Measurements from ENCODE around the gene HCRT. TPM values are rescaled to one million over a fixed set of nuclear protein-coding genes. Genes with fewer than 3 reads are reported as not detected.
"Not testable (repeated sequence)": the region's sequence is repeated elsewhere in the genome, so short reads cannot be mapped to it uniquely, and the experiment has no call there.

The HCRT gene, protein sequence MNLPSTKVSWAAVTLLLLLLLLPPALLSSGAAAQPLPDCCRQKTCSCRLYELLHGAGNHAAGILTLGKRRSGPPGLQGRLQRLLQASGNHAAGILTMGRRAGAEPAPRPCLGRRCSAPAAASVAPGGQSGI
- polyA plus RNA-seq (ENCODE audit: low read depth in 6 of 6) = not detected

DNA sequence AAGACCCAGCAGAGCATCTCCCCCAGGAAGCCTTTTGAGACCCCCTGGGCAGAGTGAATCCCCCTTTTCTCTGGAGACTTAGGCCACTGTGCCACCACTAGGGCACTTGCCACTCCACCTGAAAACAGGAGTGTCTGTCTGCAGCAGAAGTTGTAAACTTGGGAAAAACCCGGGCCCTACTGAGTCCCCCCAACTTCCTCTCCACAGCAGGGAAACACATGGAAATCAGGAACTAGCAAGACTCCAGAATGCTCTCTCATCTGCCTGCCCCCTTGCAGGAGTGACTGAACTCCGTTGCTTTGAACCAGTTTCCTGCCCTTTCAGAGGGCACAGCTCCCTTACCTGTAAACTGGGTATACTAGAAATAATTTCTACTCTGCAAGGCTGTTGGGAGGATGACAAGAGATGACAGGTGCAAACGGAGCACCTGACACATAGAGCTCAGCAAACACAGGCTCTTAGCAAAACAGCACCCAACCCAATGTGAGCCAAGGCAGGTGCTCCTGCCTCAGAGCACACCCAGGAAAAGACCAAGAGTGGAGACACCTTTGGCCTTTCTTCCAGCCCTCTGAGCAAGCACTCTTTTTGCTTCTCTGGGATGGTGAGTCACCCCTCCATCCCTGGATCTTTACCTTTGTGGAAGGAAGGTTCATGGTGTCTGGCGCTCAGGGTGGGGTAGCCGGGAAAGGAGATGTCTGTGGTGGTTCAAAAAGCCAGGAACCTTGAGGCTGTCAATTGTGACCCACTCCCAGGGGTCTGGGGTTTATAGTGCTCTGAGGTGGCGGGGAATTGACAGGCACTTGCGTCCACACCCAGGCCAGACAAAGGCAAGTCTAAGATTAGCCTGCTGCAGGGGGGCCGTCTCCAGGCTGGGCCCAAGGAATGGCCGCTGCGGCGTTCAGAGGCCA is at the start of gene HCRT:
Gene HCRT, minus strand, starts transcription at position 740 of the 908 bp plus-strand sequence. Its CDS starts 87 bp downstream, at position 653.
- H3K4me3 Mint-ChIP-seq = peak within 1 kb of the TSS; percentile 82 to 96 (median 89)
- peaks cover 38 to 48% (median 42%) of the 10 kb centered on the region in 3 donors for H3K4me1 Mint-ChIP-seq
- peak within 1 kb of the TSS; percentile 58 to 95 (median 94) for H3K27ac Mint-ChIP-seq
- H3K36me3 Mint-ChIP-seq = no peaks in the 10 kb centered on the region
- no peaks in the 10 kb centered on the region for H3K9me3 Mint-ChIP-seq
- no peaks in the 10 kb centered on the region for H3K27me3 Mint-ChIP-seq
- ATAC-seq (ENCODE audit: low read depth in 2 of 2) (no peak), DNase-seq (no peak)

DNA sequence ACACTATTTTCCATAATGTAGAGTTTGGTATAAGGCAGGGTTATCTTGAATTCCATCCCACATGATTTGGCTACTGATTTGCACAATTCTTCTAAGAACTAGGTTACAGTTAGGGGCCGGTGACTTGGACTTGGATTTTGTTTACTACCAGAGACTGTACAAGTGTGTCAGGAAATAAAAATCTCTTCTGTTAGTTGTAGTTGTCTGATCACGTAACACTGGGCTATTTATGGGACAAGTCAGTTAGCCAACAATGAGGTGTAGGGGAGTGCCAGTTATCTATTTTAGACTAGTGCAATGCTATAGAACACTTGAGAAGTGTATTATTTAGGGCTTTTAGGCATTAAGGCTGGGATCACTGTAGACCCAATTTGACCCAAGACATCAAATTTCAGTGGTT is 48.7 kb upstream of the HCRT start:
- H3K4me3 Mint-ChIP-seq = no peak overlapping the region
- no peaks in the 10 kb centered on the region for H3K36me3 Mint-ChIP-seq
- DNase-seq (no peak), ATAC-seq (ENCODE audit: low read depth in 2 of 2) (no peak)
- H3K4me1 Mint-ChIP-seq = peaks cover 4 to 9% (median 8%) of the 10 kb centered on the region in 3 donors
- H3K27ac Mint-ChIP-seq = peak overlapping the region in 2 of 6 donors; percentile 24 to 33
- H3K27me3 Mint-ChIP-seq = no peaks in the 10 kb centered on the region
- H3K9me3 Mint-ChIP-seq = no peaks in the 10 kb centered on the region

DNA sequence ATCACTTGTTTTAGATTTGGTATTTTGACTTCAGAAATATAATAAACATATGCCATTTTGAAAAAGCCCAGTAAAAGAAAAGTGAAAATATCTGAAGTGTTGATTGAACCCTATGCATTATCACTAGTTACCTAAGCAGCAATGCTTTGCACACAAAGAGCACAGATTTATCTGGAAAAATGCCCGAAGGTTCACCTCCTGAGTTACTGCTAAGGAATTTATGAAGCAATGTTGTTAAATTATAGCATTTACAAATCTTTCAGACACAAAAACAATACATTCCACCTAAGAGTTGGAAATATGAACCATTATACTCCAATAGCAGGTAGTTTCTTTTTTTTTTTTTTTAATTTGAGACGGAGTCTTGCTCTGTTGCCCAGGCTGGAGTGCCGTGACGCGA is 47.9 kb upstream of the HCRT start:
- H3K36me3 Mint-ChIP-seq = no peaks in the 10 kb centered on the region
- no peak for ATAC-seq (ENCODE audit: low read depth in 2 of 2)
- H3K27ac Mint-ChIP-seq = no peak overlapping the region
- no peak overlapping the region for H3K4me3 Mint-ChIP-seq
- H3K9me3 Mint-ChIP-seq = no peaks in the 10 kb centered on the region
- peaks cover 4 to 9% (median 8%) of the 10 kb centered on the region in 3 donors for H3K4me1 Mint-ChIP-seq
- no peaks in the 10 kb centered on the region for H3K27me3 Mint-ChIP-seq
- no peak for DNase-seq

DNA sequence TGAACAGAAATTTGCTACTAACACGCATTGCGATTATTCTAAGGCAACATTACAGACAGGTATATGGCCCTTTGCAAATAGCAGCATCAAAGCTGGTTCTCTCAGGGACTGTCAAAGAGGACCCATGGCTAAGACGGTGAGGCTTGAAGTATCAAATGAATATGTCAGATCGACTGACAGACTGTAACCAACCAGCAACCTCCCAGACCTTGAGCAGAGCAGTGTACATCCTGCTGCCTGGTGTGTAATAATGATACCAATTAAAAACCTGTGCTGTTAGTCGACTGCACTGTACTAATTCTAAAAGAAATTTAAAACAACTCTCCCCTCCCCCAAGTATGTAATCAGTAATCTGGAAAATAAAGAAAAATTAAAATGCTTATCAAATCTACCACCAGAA is 45.0 kb upstream of the HCRT start:
- H3K27me3 Mint-ChIP-seq = no peaks in the 10 kb centered on the region
- DNase-seq (no peak), ATAC-seq (ENCODE audit: low read depth in 2 of 2) (no peak)
- no peaks in the 10 kb centered on the region for H3K9me3 Mint-ChIP-seq
- no peak overlapping the region for H3K4me3 Mint-ChIP-seq
- no peak overlapping the region for H3K27ac Mint-ChIP-seq
- H3K4me1 Mint-ChIP-seq = peaks cover 0 to 8% (median 6%) of the 10 kb centered on the region in 3 donors
- H3K36me3 Mint-ChIP-seq = no peaks in the 10 kb centered on the region

DNA sequence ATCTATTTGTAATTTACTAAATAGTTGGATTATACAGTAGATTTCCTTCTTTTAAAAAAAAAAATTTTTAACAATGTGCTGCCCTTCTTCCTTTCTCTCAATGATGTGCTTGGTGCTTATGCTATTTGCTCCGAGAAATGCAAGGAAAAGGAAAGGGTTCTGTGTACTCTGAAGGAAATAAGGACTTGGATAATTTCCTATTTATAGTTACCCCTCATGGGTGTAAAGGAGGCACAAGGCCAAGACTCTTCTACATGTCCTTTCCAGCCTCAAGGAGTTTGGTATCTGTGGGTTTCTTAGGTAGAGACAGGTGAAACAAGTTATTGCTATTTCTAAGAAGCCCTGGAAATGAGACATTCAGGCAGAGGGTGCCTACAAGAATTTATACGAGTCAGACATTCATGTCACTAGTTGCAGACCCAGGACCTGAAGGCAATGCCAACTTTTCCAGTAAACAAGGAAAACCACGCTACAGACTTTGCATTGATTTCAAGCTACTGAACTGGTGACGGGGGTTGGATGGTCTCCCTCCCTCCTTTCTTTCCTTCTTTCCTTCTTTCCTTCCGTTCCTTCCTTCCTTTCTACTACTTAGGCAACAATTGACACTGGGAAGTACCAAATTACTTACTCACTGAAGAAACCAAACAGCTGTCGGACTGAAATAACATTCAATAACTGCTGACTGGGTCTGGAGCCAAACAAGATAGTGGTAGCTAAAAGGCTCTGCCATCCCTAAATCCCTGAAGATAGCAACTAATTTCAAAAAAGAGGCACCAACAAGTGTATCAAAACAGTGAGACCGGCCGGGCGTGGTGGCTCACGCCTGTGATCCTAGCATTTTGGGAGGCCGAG is 42.8 kb upstream of the HCRT start:
- H3K27ac Mint-ChIP-seq = peak overlapping the region in 1 of 6 donors; percentile 26
- no peak overlapping the region for H3K4me3 Mint-ChIP-seq
- no peaks in the 10 kb centered on the region for H3K9me3 Mint-ChIP-seq
- H3K4me1 Mint-ChIP-seq = peaks cover 0 to 2% (median 0%) of the 10 kb centered on the region in 3 donors
- H3K27me3 Mint-ChIP-seq = no peaks in the 10 kb centered on the region
- no peak for ATAC-seq (ENCODE audit: low read depth in 2 of 2)
- DNase-seq = no peak
- H3K36me3 Mint-ChIP-seq = no peaks in the 10 kb centered on the region

DNA sequence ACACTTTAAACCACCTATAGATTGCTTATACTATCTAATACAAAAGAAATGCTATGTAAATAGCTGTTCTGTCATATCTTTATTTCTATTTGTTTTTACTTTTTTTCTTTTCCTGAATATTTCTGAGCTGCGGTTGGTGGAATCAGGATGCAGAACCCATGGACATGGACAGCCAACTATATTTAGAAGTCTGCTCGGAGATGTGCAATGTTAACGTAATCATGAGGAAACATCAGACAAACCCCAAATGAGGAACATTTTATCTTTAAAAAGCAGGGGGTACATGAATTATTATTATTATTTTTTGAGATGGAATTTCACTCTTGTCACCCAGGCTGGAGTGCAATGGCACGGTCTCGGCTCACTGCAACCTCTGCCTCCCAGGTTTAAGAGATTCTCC is 40.4 kb upstream of the HCRT start:
- DNase-seq = no peak
- ATAC-seq (ENCODE audit: low read depth in 2 of 2) = no peak
- Mint-ChIP-seq H3K4me3 (no peak overlapping the region), H3K27ac (peak overlapping the region in 1 of 6 donors; percentile 11), H3K36me3 (peaks cover 0 to 8% of the 10 kb centered on the region in 2 donors), H3K27me3 (no peaks in the 10 kb centered on the region), H3K9me3 (no peaks in the 10 kb centered on the region), H3K4me1 (peaks cover 6 to 8% (median 7%) of the 10 kb centered on the region in 3 donors)

DNA sequence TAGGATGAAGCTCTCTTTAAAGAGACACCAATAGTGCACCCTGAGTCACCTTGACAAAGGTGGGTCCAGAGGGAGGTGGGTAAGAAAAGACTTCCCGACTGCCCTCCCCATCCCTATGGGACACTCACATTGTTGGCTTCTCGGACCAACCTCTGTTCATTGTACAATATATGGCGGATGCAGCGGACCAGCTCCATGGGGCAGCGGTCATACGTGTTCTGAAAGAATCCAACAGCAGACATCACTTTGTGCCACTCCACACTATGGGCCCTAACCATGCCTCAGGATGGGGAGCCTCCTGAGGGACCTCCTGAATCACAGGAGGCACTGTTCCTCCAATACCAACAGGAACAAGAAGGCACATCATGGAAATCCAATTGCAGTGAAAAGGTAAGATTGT is 39.4 kb upstream of the HCRT start:
- no peak for DNase-seq
- H3K36me3 Mint-ChIP-seq = peaks cover 0 to 8% of the 10 kb centered on the region in 2 donors
- H3K27me3 Mint-ChIP-seq = no peaks in the 10 kb centered on the region
- no peak for ATAC-seq (ENCODE audit: low read depth in 2 of 2)
- H3K9me3 Mint-ChIP-seq = no peaks in the 10 kb centered on the region
- peak overlapping the region in 1 of 6 donors; percentile 79 for H3K27ac Mint-ChIP-seq
- H3K4me3 Mint-ChIP-seq = no peak overlapping the region
- H3K4me1 Mint-ChIP-seq = peaks cover 5 to 8% (median 6%) of the 10 kb centered on the region in 3 donors

DNA sequence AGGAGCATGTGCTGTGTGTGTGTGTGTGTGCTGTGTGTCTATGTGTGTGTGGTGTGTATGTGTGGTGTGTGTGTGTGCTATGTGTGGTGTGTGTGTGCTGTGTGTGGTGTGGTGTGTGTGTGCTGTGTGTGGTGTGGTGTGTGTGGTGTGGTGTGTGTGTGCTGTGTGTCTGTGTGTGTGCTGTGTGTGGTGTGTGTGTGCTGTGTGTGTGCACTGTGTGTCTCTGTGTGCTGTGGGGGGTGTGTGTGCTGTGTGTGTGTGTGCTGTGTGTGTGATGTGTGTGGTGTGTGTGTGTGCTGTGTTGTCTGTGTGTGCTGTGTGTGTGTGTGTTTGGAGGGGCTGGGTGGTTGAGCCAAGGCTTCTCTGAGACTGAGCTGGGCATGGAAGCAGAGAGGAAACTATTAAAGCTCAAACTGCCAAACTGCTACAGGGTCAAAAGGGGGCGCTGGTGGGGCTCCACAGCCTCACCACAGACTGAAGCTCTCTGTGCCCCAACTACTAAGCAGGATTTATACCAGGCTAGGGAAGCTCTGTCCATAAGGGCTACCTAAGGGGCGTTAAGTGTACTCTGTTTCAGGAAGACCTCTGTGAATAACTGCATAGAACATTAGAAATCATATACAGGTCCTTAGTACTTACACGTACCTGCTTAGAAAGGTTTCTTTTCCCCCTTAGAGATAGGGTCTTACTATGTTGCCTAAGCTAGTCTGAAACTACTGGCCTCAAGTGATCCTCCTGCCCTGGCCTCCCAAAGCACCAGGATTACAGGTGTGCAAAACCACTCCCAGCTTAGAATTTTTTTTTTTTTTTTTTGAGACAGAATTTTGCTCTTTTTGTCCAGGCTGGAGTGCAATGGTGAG is 36.9 kb upstream of the HCRT start:
- Mint-ChIP-seq H3K4me1 (peaks cover 5 to 10% (median 8%) of the 10 kb centered on the region in 3 donors), H3K27ac (peak overlapping the region in 5 of 6 donors; percentile 4 to 93 (median 55)), H3K9me3 (no peaks in the 10 kb centered on the region), H3K27me3 (no peaks in the 10 kb centered on the region), H3K4me3 (no peak overlapping the region), H3K36me3 (peaks cover 8 to 21% of the 10 kb centered on the region in 2 donors)
- DNase-seq (peak; percentile 24), ATAC-seq (ENCODE audit: low read depth in 2 of 2) (peak; percentile 67 to 80)

DNA sequence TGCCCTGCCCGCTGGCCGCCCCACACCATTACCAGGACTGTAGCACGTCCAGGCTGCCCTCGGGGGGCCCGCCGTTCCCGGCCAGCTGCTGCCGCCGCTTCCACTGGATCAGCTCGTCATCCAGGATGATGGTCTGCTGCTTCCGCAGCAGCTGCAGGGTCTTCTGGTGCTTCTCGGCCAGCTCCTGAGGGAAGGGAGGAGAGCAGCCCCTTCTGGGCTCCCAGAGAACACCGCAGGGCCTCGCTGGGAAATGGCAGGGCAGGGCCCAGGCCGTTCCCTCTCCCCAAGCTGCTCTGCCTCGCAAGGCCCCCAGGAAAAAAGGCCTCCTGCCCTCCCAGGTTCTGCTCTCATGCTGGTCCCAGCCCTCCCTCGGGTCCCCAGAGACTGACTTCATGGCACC is 34.0 kb upstream of the HCRT start:
- H3K27me3 Mint-ChIP-seq; H3K4me1 Mint-ChIP-seq; ATAC-seq (ENCODE audit: low read depth in 2 of 2); H3K27ac Mint-ChIP-seq; H3K9me3 Mint-ChIP-seq; H3K4me3 Mint-ChIP-seq; DNase-seq: not testable (repeated sequence)
- H3K36me3 Mint-ChIP-seq = peaks cover 13 to 26% of the 10 kb centered on the region in 2 donors

DNA sequence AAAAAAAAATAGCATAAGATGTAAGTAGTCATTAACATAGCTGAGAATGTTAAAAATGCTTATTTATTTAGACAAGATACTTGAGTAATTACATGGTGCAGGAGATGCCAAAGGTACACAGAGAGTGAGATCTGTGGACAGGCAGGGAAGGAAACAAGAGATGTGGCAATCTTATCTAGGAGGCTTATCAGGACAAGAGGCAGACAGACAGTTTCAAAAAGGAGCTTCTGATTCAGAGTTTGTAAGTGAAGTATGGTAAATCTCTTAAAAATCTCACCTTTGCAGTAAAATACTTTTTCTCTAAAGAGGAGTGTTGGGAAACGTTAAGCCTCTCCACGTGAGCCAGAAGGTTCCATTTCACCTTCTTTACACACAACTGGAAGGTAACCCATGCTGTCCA is 28.9 kb upstream of the HCRT start:
- peaks cover 0 to 3% (median 0%) of the 10 kb centered on the region in 3 donors for H3K4me1 Mint-ChIP-seq
- no peak overlapping the region for H3K4me3 Mint-ChIP-seq
- no peaks in the 10 kb centered on the region for H3K27me3 Mint-ChIP-seq
- no peak for ATAC-seq (ENCODE audit: low read depth in 2 of 2)
- peaks cover 18 to 19% of the 10 kb centered on the region in 2 donors for H3K36me3 Mint-ChIP-seq
- no peak overlapping the region for H3K27ac Mint-ChIP-seq
- DNase-seq = no peak
- no peaks in the 10 kb centered on the region for H3K9me3 Mint-ChIP-seq

DNA sequence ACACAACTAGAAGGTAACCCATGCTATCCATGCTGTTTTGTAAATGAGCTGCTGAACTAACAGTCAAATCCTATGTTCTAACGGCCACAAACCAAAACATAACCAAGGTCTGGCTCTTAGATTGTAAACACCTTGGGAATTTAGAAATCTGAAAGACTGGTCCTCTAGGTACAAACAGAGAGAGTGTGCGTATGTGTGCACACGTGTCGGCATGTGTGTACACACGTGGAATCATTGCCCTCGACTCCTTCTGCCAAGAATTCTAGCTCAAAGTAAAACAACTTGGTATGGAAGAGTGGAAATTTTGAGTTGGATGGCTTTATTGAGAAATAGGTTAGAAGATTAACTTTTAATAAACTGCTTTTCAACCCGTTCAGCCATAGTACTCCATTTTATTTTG is 27.1 kb upstream of the HCRT start:
- H3K27me3 Mint-ChIP-seq = no peaks in the 10 kb centered on the region
- peaks cover 0 to 3% (median 0%) of the 10 kb centered on the region in 3 donors for H3K4me1 Mint-ChIP-seq
- H3K36me3 Mint-ChIP-seq = peaks cover 7 to 16% of the 10 kb centered on the region in 2 donors
- H3K4me3 Mint-ChIP-seq = no peak overlapping the region
- H3K27ac Mint-ChIP-seq = peak overlapping the region in 1 of 6 donors; percentile 29
- DNase-seq = no peak
- ATAC-seq (ENCODE audit: low read depth in 2 of 2) = no peak
- no peaks in the 10 kb centered on the region for H3K9me3 Mint-ChIP-seq

DNA sequence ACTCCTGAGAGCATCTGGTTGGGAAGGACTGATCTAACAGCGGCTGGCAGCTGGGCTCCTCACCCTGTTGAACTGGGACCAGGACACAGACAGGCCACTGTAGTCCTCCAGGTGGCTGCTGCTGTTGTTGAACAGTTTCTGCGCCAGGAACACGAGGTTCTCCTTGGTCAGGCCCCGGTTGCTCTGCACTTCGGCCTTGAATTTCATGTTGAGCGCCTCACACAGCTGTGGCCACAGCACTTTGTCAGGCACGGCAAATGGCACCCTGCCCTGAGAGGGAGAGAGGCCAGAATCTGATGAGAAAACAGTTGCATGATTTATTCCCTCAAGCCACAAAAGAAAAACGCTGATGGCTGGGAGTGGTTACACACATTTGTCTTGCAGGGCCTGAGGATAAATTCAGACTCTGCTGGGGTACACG is 26.7 kb upstream of the HCRT start:
- DNase-seq; ATAC-seq (ENCODE audit: low read depth in 2 of 2); H3K27me3 Mint-ChIP-seq; H3K4me1 Mint-ChIP-seq; H3K9me3 Mint-ChIP-seq; H3K4me3 Mint-ChIP-seq: not testable (repeated sequence)
- H3K27ac Mint-ChIP-seq = peak overlapping the region in 1 of 6 donors; percentile 11
- peaks cover 3 to 14% of the 10 kb centered on the region in 2 donors for H3K36me3 Mint-ChIP-seq

Data from naive B cell (primary cell).